ENCODE measurements around the gene GALNT4.

The GALNT4 gene

GRCh38 chr12:89528434-89528833, 3.8 kb upstream of the GALNT4 start:
- no peak for FAIRE-seq

- FAIRE-seq: no peak
Measured at GRCh38 chr12:89525824-89526770, 1.5 kb upstream of the GALNT4 start, which contains the start of gene POC1B. Gene POC1B (minus strand): TSS chr12:89526047. CDS start chr12:89525895, 152 bp downstream.

GRCh38 chr12:89525305-89525823, 768 bp upstream of the GALNT4 start:
- FAIRE-seq: no peak

- no peak for FAIRE-seq
Measured at GRCh38 chr12:89523843-89524540, 604 bp downstream of the GALNT4 start.

- no peak for FAIRE-seq
Measured at GRCh38 chr12:89523393-89523792, 1.2 kb downstream of the GALNT4 start.

- no peak for FAIRE-seq
Measured at GRCh38 chr12:89521364-89522223, 3.0 kb downstream of the GALNT4 start.

GRCh38 chr12:89517720-89518119, 6.9 kb downstream of the GALNT4 start:
- FAIRE-seq: no peak

- FAIRE-seq: no peak
Measured at GRCh38 chr12:89516633-89517032, 8.0 kb downstream of the GALNT4 start.

GRCh38 chr12:89514751-89515150, 9.8 kb downstream of the GALNT4 start:
- no peak for FAIRE-seq

- no peak for FAIRE-seq
Measured at GRCh38 chr12:89513544-89513943, 11.1 kb downstream of the GALNT4 start.

GRCh38 chr12:89507015-89507824, 17.4 kb downstream of the GALNT4 start:
- FAIRE-seq: peak; percentile 94

- no peak for FAIRE-seq
Measured at GRCh38 chr12:89506050-89506449, 18.5 kb downstream of the GALNT4 start.

GRCh38 chr12:89504560-89505346, 19.8 kb downstream of the GALNT4 start:
- FAIRE-seq: no peak

GRCh38 chr12:89501793-89502192, 22.8 kb downstream of the GALNT4 start:
- no peak for FAIRE-seq

- FAIRE-seq: no peak
Measured at GRCh38 chr12:89499857-89500256, 24.7 kb downstream of the GALNT4 start.

- FAIRE-seq: no peak
Measured at GRCh38 chr12:89497467-89497866, 27.1 kb downstream of the GALNT4 start.

GRCh38 chr12:89497005-89497404, 27.6 kb downstream of the GALNT4 start:
- no peak for FAIRE-seq

- no peak for FAIRE-seq
Measured at GRCh38 chr12:89494411-89495231, 30.0 kb downstream of the GALNT4 start.

- no peak for FAIRE-seq
Measured at GRCh38 chr12:89493670-89494302, 30.8 kb downstream of the GALNT4 start.

Data from colon (tissue), 2 donors.